HG03039 (cell line): Measurements from ENCODE around the gene TMEM161A.
"Not testable (repeated sequence)": the region's sequence is repeated elsewhere in the genome, so short reads cannot be mapped to it uniquely, and the experiment has no call there.

Experiments used
- ATAC-seq: cut with Tn5 transposase; IDR thresholded peaks from one replicate; pipeline ENCODE4 v1.9.1; 2021; ENCODE audit warnings: mild to moderate bottlenecking, moderate library complexity; ENCODE audit not compliant: unreplicated experiment

Gene TMEM161A

GRCh38 chr19:19123386-19123785, 14.9 kb downstream of the TMEM161A start:
- ATAC-seq = no peak

GRCh38 chr19:19122902-19123301, 15.4 kb downstream of the TMEM161A start:
- no peak for ATAC-seq

GRCh38 chr19:19121371-19121770, 16.9 kb downstream of the TMEM161A start:
- ATAC-seq = no peak

- ATAC-seq = no peak
Measured at GRCh38 chr19:19120308-19121231, 17.7 kb downstream of the TMEM161A start.

- no peak for ATAC-seq
Measured at GRCh38 chr19:19119325-19120237, 18.7 kb downstream of the TMEM161A start.

- ATAC-seq = no peak
Measured at GRCh38 chr19:19115954-19116353, 22.3 kb downstream of the TMEM161A start.

GRCh38 chr19:19113040-19113626, 25.1 kb downstream of the TMEM161A start:
- ATAC-seq = no peak

GRCh38 chr19:19111967-19112580, 26.2 kb downstream of the TMEM161A start:
- no peak for ATAC-seq

GRCh38 chr19:19111136-19111835, 27.0 kb downstream of the TMEM161A start:
- ATAC-seq = no peak

- ATAC-seq = no peak
Measured at GRCh38 chr19:19110410-19111135, 27.7 kb downstream of the TMEM161A start.

GRCh38 chr19:19109601-19110000, 28.7 kb downstream of the TMEM161A start:
- ATAC-seq = no peak

- no peak for ATAC-seq
Measured at GRCh38 chr19:19107654-19108053, 30.6 kb downstream of the TMEM161A start.

- ATAC-seq = not testable (repeated sequence)
Measured at GRCh38 chr19:19106938-19107337, 31.3 kb downstream of the TMEM161A start.

- ATAC-seq = no peak
Measured at GRCh38 chr19:19106056-19106551, 32.2 kb downstream of the TMEM161A start.

- no peak for ATAC-seq
Measured at GRCh38 chr19:19105365-19106055, 32.8 kb downstream of the TMEM161A start.

GRCh38 chr19:19103167-19103566, 35.1 kb downstream of the TMEM161A start:
- ATAC-seq = no peak

GRCh38 chr19:19102566-19102965, 35.7 kb downstream of the TMEM161A start:
- not testable (repeated sequence) for ATAC-seq

- ATAC-seq = no peak
Measured at GRCh38 chr19:19101540-19101939, 36.7 kb downstream of the TMEM161A start.
